GM12878 (cell line): ENCODE measurements around the gene SCIMP. TPM values are rescaled to one million over a fixed set of nuclear protein-coding genes. Genes with fewer than 3 reads are reported as not detected.

Experiments used
- ATAC-seq: fragments of 200-7000 bp; cut with Tn5 transposase; 3 replicates; pipeline ENCODE4 v1.9.1; 2020; ENCODE audit warnings: mild to moderate bottlenecking, moderate library complexity
- BruUV-seq: library from RNA; stranded (reverse); fragments of 400-500 nt; replicated peaks from 2 replicates; lab custom pipeline; 2021; lab: Mats Ljungman, UMichigan
- CTCF ChIA-PET: fragments of 300-600 bp; sonication (Branson Sonifier 250); formaldehyde crosslinking; extraction: SDS; loops from one replicate; lab custom pipeline; 2021; ENCODE audit warnings: inconsistent platforms; lab: Yijun Ruan, JAX
- POLR2A ChIA-PET: fragments of 350-600 bp; formaldehyde crosslinking; extraction: SDS; loops from one replicate; lab custom pipeline; 2021; ENCODE audit warnings: inconsistent platforms; lab: Charles Lee
- RAD21 ChIA-PET: fragments of 300-600 bp; sonication (Branson Sonifier 250); formaldehyde crosslinking; loops from one replicate; lab custom pipeline; 2023; ENCODE audit warnings: antibody characterized with exemption; ENCODE audit not compliant: unreplicated experiment; lab: Charles Lee
- SMC1A ChIA-PET: fragments of 300-600 bp; sonication (Branson Sonifier 250); formaldehyde crosslinking; loops from one replicate; lab custom pipeline; 2023; ENCODE audit not compliant: unreplicated experiment, uncharacterized antibody; lab: Charles Lee
- DNase-seq: peaks from one replicate; pipeline ENCODE4 v3.0.0-alpha.2; 2011; ENCODE audit warnings: low read depth, low spot score
- FAIRE-seq: peaks from 3 replicates; lab custom pipeline; 2011; peaks lifted over from hg19 to GRCh38; lab: Jason Lieb, UNC
- H2AFZ ChIP-seq: 2 replicates; pipeline ENCODE4 v1.6.0; 2011; ENCODE audit warnings: low read depth, low read length, control low read depth; ENCODE audit not compliant: control insufficient read depth
- H3K27ac ChIP-seq: 2 replicates; pipeline ENCODE4 v1.5.1; 2011; ENCODE audit warnings: control low read depth; ENCODE audit not compliant: control insufficient read depth, insufficient read depth
- H3K27me3 ChIP-seq, 2 experiments: replicated peaks in 1 of 2; 2 replicates each; pipeline versions ENCODE4 v1.6.0 to v1.6.1; 2011; ENCODE audit warnings: low read length in 1 of 2; ENCODE audit not compliant: control insufficient read depth in 2 of 2, insufficient read depth in 2 of 2
- H3K36me3 ChIP-seq, 2 experiments: 2 replicates each; pipeline ENCODE4 v1.5.1; 2011; ENCODE audit warnings: low read length in 1 of 2; ENCODE audit not compliant: control insufficient read depth in 2 of 2, insufficient read depth in 2 of 2
- H3K4me1 ChIP-seq: 2 replicates; pipeline ENCODE4 v1.6.1; 2011; ENCODE audit warnings: mild to moderate bottlenecking, low read length, moderate library complexity, mixed read lengths; ENCODE audit not compliant: control insufficient read depth, insufficient read depth
- H3K4me2 ChIP-seq: 2 replicates; pipeline ENCODE4 v1.6.0; 2011; ENCODE audit warnings: control low read depth; ENCODE audit not compliant: control insufficient read depth, insufficient read depth
- H3K4me3 ChIP-seq: fragments of 200-600 bp; sonication (generic); 2 replicates; pipeline ENCODE4 v1.5.1; 2016
- H3K79me2 ChIP-seq: 2 replicates; pipeline ENCODE4 v1.6.0; 2011; ENCODE audit warnings: low read length; ENCODE audit not compliant: control insufficient read depth, insufficient read depth
- H3K9ac ChIP-seq: 2 replicates; pipeline ENCODE4 v1.8.0; 2011; ENCODE audit warnings: low read length, control low read depth, mixed read lengths; ENCODE audit not compliant: control insufficient read depth, insufficient read depth
- H3K9me3 ChIP-seq: replicated peaks from 3 replicates; pipeline ENCODE4 v1.5.1; 2011; ENCODE audit warnings: mild to moderate bottlenecking, low read length; ENCODE audit not compliant: control insufficient read depth, insufficient read depth
- H4K20me1 ChIP-seq: 2 replicates; pipeline ENCODE4 v1.6.0; 2011; ENCODE audit not compliant: control insufficient read depth, insufficient read depth
- ATF7 ChIP-seq: fragments of 450-650 bp; IDR thresholded peaks from 2 replicates; pipeline ENCODE4 v1.6.1; 2016; ENCODE audit warnings: low read depth, mild to moderate bottlenecking
- BACH1 ChIP-seq: fragments of 450-650 bp; IDR thresholded peaks from 2 replicates; pipeline ENCODE4 v1.6.1; 2017; ENCODE audit warnings: mild to moderate bottlenecking, borderline replicate concordance
- CHD4 ChIP-seq: fragments of 200-600 bp; sonication (generic); IDR thresholded peaks from 2 replicates; pipeline ENCODE4 v1.6.1; 2016; ENCODE audit warnings: mild to moderate bottlenecking
- FOXM1 ChIP-seq: IDR thresholded peaks from 2 replicates; pipeline ENCODE4 v1.6.1; 2012; ENCODE audit warnings: low read depth, mild to moderate bottlenecking, inconsistent platforms, low read length, moderate library complexity
- HDGF ChIP-seq: fragments of 450-650 bp; IDR thresholded peaks from 2 replicates; pipeline ENCODE4 v1.6.1; 2016; ENCODE audit warnings: antibody characterized with exemption
- POLR2AphosphoS5 ChIP-seq: IDR thresholded peaks from 2 replicates; pipeline ENCODE4 v1.6.1; 2011; ENCODE audit warnings: mild to moderate bottlenecking, low read length, inconsistent platforms
- RB1 ChIP-seq: fragments of 450-650 bp; formaldehyde crosslinking; IDR thresholded peaks from 2 replicates; pipeline ENCODE4 v1.6.1; 2017; ENCODE audit warnings: mild to moderate bottlenecking, borderline replicate concordance
- RUNX3 ChIP-seq: IDR thresholded peaks from 2 replicates; pipeline ENCODE4 v1.6.1; 2012; ENCODE audit warnings: low read length, inconsistent platforms
- SMAD1 ChIP-seq: fragments of 450-650 bp; IDR thresholded peaks from 2 replicates; pipeline ENCODE4 v1.6.1; 2018; ENCODE audit warnings: mild to moderate bottlenecking, low read depth; ENCODE audit not compliant: partially characterized antibody
- SP1 ChIP-seq: IDR thresholded peaks from one replicate; pipeline ENCODE4 v1.6.1; 2011; ENCODE audit warnings: low read depth, low read length
- SREBF2 ChIP-seq: IDR thresholded peaks from 2 replicates; pipeline ENCODE4 v1.6.1; 2012; ENCODE audit warnings: mild to moderate bottlenecking, low read length
- SUZ12 ChIP-seq: fragments of 200-600 bp; sonication (generic); IDR thresholded peaks from one replicate; pipeline ENCODE4 v1.6.1; 2018; ENCODE audit warnings: antibody characterized with exemption, mild to moderate bottlenecking; ENCODE audit not compliant: unreplicated experiment
- WGBS: methylation state at CpG from one replicate; pipeline ENCODE4 v1.1.6; 2016; ENCODE audit warnings: low lambda C conversion rate; ENCODE audit not compliant: insufficient replicate concordance, insufficient coverage; ENCODE audit errors: missing lambda C conversion rate; 5-methylcytosine and 5-hydroxymethylcytosine counted together
- in situ Hi-C: fragments of 300-500 bp; cut with MboI; formaldehyde crosslinking; loops from 9 replicates; pipeline ENCODE4 v1.14.3; 2018; ENCODE audit warnings: mixed read lengths
- intact Hi-C: fragments of 100-400 bp; cut with micrococcal nuclease; formaldehyde crosslinking; loops from one replicate; pipeline ENCODE4 v1.14.2; 2022; ENCODE audit not compliant: unreplicated experiment
- polyA plus RNA-seq, 11 experiments: library from polyadenylated mRNA; depleted of rRNA in 4 of 11; unstranded in 6 of 11; stranded (reverse) in 5 of 11; fragments of >200 nt; fragmentation: Nextera tagmentation in 4 of 11; fragmentation: Illumina TruSeq in 1 of 11; extraction: Ambion mirVana in 4 of 11; extraction: Trizol in 1 of 11; gene quantifications; 1 replicate in 1 of 11; 2 replicates in 10 of 11; pipeline versions ENCODE4 v1.2.1 to v1.2.3, GENCODE V29; 2011 to 2016; ENCODE audit warnings: inconsistent platforms in 2 of 11, missing spikeins in 2 of 11, low read depth in 1 of 11
- total RNA-seq, 4 experiments: library from RNA; depleted of rRNA in 3 of 4; stranded (reverse); fragments of >200 nt in 3 of 4; fragmentation: Illumina TruSeq in 1 of 4; extraction: Trizol in 1 of 4; gene quantifications; 2 replicates each; pipeline versions ENCODE4 v1.2.1 to v1.2.3, GENCODE V29; 2013 to 2021
- TF ChIP-seq, protein P1 (sequence below): fragments of 450-650 bp; IDR thresholded peaks from 2 replicates; pipeline ENCODE4 v1.6.1; 2016; ENCODE audit warnings: mild to moderate bottlenecking
- TF ChIP-seq, protein P2 (sequence below): IDR thresholded peaks from 2 replicates; pipeline ENCODE4 v1.6.1; 2012; ENCODE audit warnings: low read length, inconsistent platforms
- TF ChIP-seq, protein P3 (sequence below): fragments of 450-650 bp; IDR thresholded peaks from 2 replicates; pipeline ENCODE4 v1.6.1; 2017; ENCODE audit warnings: mild to moderate bottlenecking, low read depth, inconsistent platforms; ENCODE audit not compliant: poor library complexity, severe bottlenecking
- TF ChIP-seq, protein P4 (sequence below): IDR thresholded peaks from 2 replicates; pipeline ENCODE4 v1.6.1; 2011; ENCODE audit warnings: borderline replicate concordance, low read depth, mild to moderate bottlenecking, moderate library complexity, mixed read lengths, low read length; ENCODE audit not compliant: insufficient read depth; ENCODE audit errors: extremely low read length
- TF ChIP-seq, protein P5 (sequence below): fragments of 450-650 bp; IDR thresholded peaks from 2 replicates; pipeline ENCODE4 v1.6.1; 2016; ENCODE audit warnings: mild to moderate bottlenecking, moderate library complexity, borderline replicate concordance

Gene SCIMP
- total and polyA plus RNA-seq, 10 of the 15 experiments (the other 5 are each of a cell fraction or from before 2014, with no cell fraction given), result 56.7 to 151 (median 95.0) TPM

DNA sequence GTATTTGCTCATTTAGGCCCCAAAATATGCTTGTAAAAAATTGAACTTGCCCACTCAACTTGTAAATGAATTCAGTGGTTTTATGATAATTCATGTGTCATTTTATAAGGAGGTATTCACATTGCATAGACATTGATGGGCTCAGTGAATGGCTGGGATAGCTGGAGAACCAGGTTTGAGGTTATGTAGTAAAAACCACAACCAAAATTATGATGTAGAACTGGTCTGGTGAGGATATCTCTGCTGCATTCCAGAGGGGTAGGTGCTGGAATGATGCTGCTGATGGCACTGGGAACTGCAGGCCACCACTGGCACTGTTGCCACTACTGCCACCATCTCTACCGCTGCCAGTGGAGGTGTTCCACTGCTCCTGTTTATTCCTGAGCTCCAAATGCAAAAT, 25.9 kb upstream of the SCIMP start:
- in situ Hi-C loops (no loop called here), intact Hi-C loops (no loop called here)
- Histone ChIP-seq H3K4me2 (no peak overlapping the region), H3K36me3 (no peaks in the 10 kb centered on the region), H3K9me3 (no peaks in the 10 kb centered on the region), H4K20me1 (no peaks in the 10 kb centered on the region), H3K4me1 (no peaks in the 10 kb centered on the region), H3K27me3 (no peaks in the 10 kb centered on the region), H3K79me2 (no peaks in the 10 kb centered on the region), H2AFZ (no peak overlapping the region), H3K27ac (no peak overlapping the region), H3K4me3 (no peak overlapping the region), H3K9ac (no peak overlapping the region)
- no peak for DNase-seq
- WGBS, result 100% methylated on average over 1 of the region's 1 CpG
- SMC1A ChIA-PET, result no interaction called here
- no peak for FAIRE-seq
- POLR2A ChIA-PET, result no interaction called here
- BruUV-seq, result no TSS peak
- RAD21 ChIA-PET, result no interaction called here
- ATAC-seq, result no peak
- CTCF ChIA-PET, result no interaction called here
- TF ChIP-seq BACH1, result no peak
- TF ChIP-seq, protein P1, sequence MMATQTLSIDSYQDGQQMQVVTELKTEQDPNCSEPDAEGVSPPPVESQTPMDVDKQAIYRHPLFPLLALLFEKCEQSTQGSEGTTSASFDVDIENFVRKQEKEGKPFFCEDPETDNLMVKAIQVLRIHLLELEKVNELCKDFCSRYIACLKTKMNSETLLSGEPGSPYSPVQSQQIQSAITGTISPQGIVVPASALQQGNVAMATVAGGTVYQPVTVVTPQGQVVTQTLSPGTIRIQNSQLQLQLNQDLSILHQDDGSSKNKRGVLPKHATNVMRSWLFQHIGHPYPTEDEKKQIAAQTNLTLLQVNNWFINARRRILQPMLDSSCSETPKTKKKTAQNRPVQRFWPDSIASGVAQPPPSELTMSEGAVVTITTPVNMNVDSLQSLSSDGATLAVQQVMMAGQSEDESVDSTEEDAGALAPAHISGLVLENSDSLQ, result no peak
- TF ChIP-seq RB1, result no peak
- TF ChIP-seq FOXM1, result no peak
- TF ChIP-seq, protein P2, sequence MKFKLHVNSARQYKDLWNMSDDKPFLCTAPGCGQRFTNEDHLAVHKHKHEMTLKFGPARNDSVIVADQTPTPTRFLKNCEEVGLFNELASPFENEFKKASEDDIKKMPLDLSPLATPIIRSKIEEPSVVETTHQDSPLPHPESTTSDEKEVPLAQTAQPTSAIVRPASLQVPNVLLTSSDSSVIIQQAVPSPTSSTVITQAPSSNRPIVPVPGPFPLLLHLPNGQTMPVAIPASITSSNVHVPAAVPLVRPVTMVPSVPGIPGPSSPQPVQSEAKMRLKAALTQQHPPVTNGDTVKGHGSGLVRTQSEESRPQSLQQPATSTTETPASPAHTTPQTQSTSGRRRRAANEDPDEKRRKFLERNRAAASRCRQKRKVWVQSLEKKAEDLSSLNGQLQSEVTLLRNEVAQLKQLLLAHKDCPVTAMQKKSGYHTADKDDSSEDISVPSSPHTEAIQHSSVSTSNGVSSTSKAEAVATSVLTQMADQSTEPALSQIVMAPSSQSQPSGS, result no peak
- TF ChIP-seq SUZ12, result no peak
- no peak for TF ChIP-seq POLR2AphosphoS5
- TF ChIP-seq SP1, result no peak
- no peak for TF ChIP-seq ATF7
- TF ChIP-seq, protein P3, sequence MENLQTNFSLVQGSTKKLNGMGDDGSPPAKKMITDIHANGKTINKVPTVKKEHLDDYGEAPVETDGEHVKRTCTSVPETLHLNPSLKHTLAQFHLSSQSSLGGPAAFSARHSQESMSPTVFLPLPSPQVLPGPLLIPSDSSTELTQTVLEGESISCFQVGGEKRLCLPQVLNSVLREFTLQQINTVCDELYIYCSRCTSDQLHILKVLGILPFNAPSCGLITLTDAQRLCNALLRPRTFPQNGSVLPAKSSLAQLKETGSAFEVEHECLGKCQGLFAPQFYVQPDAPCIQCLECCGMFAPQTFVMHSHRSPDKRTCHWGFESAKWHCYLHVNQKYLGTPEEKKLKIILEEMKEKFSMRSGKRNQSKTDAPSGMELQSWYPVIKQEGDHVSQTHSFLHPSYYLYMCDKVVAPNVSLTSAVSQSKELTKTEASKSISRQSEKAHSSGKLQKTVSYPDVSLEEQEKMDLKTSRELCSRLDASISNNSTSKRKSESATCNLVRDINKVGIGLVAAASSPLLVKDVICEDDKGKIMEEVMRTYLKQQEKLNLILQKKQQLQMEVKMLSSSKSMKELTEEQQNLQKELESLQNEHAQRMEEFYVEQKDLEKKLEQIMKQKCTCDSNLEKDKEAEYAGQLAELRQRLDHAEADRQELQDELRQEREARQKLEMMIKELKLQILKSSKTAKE, result no peak
- no peak for TF ChIP-seq CHD4
- TF ChIP-seq RUNX3, result no peak
- TF ChIP-seq HDGF, result no peak
- TF ChIP-seq, protein P4, sequence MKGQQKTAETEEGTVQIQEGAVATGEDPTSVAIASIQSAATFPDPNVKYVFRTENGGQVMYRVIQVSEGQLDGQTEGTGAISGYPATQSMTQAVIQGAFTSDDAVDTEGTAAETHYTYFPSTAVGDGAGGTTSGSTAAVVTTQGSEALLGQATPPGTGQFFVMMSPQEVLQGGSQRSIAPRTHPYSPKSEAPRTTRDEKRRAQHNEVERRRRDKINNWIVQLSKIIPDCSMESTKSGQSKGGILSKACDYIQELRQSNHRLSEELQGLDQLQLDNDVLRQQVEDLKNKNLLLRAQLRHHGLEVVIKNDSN, result no peak
- TF ChIP-seq SREBF2, result no peak
- TF ChIP-seq, protein P5, sequence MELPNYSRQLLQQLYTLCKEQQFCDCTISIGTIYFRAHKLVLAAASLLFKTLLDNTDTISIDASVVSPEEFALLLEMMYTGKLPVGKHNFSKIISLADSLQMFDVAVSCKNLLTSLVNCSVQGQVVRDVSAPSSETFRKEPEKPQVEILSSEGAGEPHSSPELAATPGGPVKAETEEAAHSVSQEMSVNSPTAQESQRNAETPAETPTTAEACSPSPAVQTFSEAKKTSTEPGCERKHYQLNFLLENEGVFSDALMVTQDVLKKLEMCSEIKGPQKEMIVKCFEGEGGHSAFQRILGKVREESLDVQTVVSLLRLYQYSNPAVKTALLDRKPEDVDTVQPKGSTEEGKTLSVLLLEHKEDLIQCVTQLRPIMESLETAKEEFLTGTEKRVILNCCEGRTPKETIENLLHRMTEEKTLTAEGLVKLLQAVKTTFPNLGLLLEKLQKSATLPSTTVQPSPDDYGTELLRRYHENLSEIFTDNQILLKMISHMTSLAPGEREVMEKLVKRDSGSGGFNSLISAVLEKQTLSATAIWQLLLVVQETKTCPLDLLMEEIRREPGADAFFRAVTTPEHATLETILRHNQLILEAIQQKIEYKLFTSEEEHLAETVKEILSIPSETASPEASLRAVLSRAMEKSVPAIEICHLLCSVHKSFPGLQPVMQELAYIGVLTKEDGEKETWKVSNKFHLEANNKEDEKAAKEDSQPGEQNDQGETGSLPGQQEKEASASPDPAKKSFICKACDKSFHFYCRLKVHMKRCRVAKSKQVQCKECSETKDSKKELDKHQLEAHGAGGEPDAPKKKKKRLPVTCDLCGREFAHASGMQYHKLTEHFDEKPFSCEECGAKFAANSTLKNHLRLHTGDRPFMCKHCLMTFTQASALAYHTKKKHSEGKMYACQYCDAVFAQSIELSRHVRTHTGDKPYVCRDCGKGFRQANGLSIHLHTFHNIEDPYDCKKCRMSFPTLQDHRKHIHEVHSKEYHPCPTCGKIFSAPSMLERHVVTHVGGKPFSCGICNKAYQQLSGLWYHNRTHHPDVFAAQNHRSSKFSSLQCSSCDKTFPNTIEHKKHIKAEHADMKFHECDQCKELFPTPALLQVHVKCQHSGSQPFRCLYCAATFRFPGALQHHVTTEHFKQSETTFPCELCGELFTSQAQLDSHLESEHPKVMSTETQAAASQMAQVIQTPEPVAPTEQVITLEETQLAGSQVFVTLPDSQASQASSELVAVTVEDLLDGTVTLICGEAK, result no peak
- TF ChIP-seq SMAD1, result no peak
